RPMI8226 (cell line): Measurements from ENCODE around the gene RAD51B.

ENCODE experiments used
- DNase-seq: peaks from one replicate; pipeline ENCODE4 v3.0.0-alpha.2; 2015

The RAD51B gene

GRCh38 chr14:68479247-68479646 lies 659.7 kb downstream of the RAD51B start:
- no peak for DNase-seq

GRCh38 chr14:68482018-68482417 lies 662.4 kb downstream of the RAD51B start:
- DNase-seq: no peak

- no peak for DNase-seq
Observed at GRCh38 chr14:68482772-68483395, 663.3 kb downstream of the RAD51B start.

- DNase-seq: no peak
Observed at GRCh38 chr14:68486033-68486732, 666.6 kb downstream of the RAD51B start.

- DNase-seq: no peak
Observed at GRCh38 chr14:68486809-68487208, 667.2 kb downstream of the RAD51B start.

GRCh38 chr14:68487805-68488590 lies 668.4 kb downstream of the RAD51B start:
- no peak for DNase-seq

- DNase-seq: no peak
Observed at GRCh38 chr14:68491793-68492192, 672.2 kb downstream of the RAD51B start.

GRCh38 chr14:68492381-68493151 lies 673.0 kb downstream of the RAD51B start:
- no peak for DNase-seq

- DNase-seq: no peak
Observed at GRCh38 chr14:68493152-68493911, 673.8 kb downstream of the RAD51B start.

- DNase-seq: no peak
Observed at GRCh38 chr14:68495101-68496039, 675.8 kb downstream of the RAD51B start.

- DNase-seq: no peak
Observed at GRCh38 chr14:68497011-68497410, 677.4 kb downstream of the RAD51B start.

GRCh38 chr14:68499451-68499850 lies 679.9 kb downstream of the RAD51B start:
- DNase-seq: no peak

GRCh38 chr14:68501171-68501570 lies 681.6 kb downstream of the RAD51B start:
- DNase-seq: no peak

GRCh38 chr14:68501614-68502052 lies 682.1 kb downstream of the RAD51B start:
- no peak for DNase-seq

- DNase-seq: no peak
Observed at GRCh38 chr14:68502230-68502629, 682.7 kb downstream of the RAD51B start.

- no peak for DNase-seq
Observed at GRCh38 chr14:68503186-68503825, 683.7 kb downstream of the RAD51B start.

- DNase-seq: no peak
Observed at GRCh38 chr14:68504861-68505260, 685.3 kb downstream of the RAD51B start.

- DNase-seq: peak; percentile 81
Observed at GRCh38 chr14:68506021-68506644, 686.6 kb downstream of the RAD51B start.

- DNase-seq: peak; percentile 86
Observed at GRCh38 chr14:68506645-68507419, 687.3 kb downstream of the RAD51B start.
